GM12878 (cell line): ENCODE measurements around the gene FOSL1. TPM values are rescaled to one million over a fixed set of nuclear protein-coding genes. Genes with fewer than 3 reads are reported as not detected.

Source experiments
- ATAC-seq: fragments of 200-7000 bp; cut with Tn5 transposase; 3 replicates; pipeline ENCODE4 v1.9.1; 2020; ENCODE audit warnings: mild to moderate bottlenecking, moderate library complexity
- BruUV-seq: library from RNA; stranded (reverse); fragments of 400-500 nt; replicated peaks from 2 replicates; lab custom pipeline; 2021; lab: Mats Ljungman, UMichigan
- CTCF ChIA-PET: fragments of 300-600 bp; sonication (Branson Sonifier 250); formaldehyde crosslinking; extraction: SDS; loops from one replicate; lab custom pipeline; 2021; ENCODE audit warnings: inconsistent platforms; lab: Yijun Ruan, JAX
- POLR2A ChIA-PET: fragments of 350-600 bp; formaldehyde crosslinking; extraction: SDS; loops from one replicate; lab custom pipeline; 2021; ENCODE audit warnings: inconsistent platforms; lab: Charles Lee
- RAD21 ChIA-PET: fragments of 300-600 bp; sonication (Branson Sonifier 250); formaldehyde crosslinking; loops from one replicate; lab custom pipeline; 2023; ENCODE audit warnings: antibody characterized with exemption; ENCODE audit not compliant: unreplicated experiment; lab: Charles Lee
- SMC1A ChIA-PET: fragments of 300-600 bp; sonication (Branson Sonifier 250); formaldehyde crosslinking; loops from one replicate; lab custom pipeline; 2023; ENCODE audit not compliant: unreplicated experiment, uncharacterized antibody; lab: Charles Lee
- DNase-seq: peaks from one replicate; pipeline ENCODE4 v3.0.0-alpha.2; 2011; ENCODE audit warnings: low read depth, low spot score
- FAIRE-seq: peaks from 3 replicates; lab custom pipeline; 2011; peaks lifted over from hg19 to GRCh38; lab: Jason Lieb, UNC
- H2AFZ ChIP-seq: 2 replicates; pipeline ENCODE4 v1.6.0; 2011; ENCODE audit warnings: low read depth, low read length, control low read depth; ENCODE audit not compliant: control insufficient read depth
- H3K27ac ChIP-seq: 2 replicates; pipeline ENCODE4 v1.5.1; 2011; ENCODE audit warnings: control low read depth; ENCODE audit not compliant: control insufficient read depth, insufficient read depth
- H3K27me3 ChIP-seq, 2 experiments: replicated peaks in 1 of 2; 2 replicates each; pipeline versions ENCODE4 v1.6.0 to v1.6.1; 2011; ENCODE audit warnings: low read length in 1 of 2; ENCODE audit not compliant: control insufficient read depth in 2 of 2, insufficient read depth in 2 of 2
- H3K36me3 ChIP-seq, 2 experiments: 2 replicates each; pipeline ENCODE4 v1.5.1; 2011; ENCODE audit warnings: low read length in 1 of 2; ENCODE audit not compliant: control insufficient read depth in 2 of 2, insufficient read depth in 2 of 2
- H3K4me1 ChIP-seq: 2 replicates; pipeline ENCODE4 v1.6.1; 2011; ENCODE audit warnings: mild to moderate bottlenecking, low read length, moderate library complexity, mixed read lengths; ENCODE audit not compliant: control insufficient read depth, insufficient read depth
- H3K4me2 ChIP-seq: 2 replicates; pipeline ENCODE4 v1.6.0; 2011; ENCODE audit warnings: control low read depth; ENCODE audit not compliant: control insufficient read depth, insufficient read depth
- H3K4me3 ChIP-seq: fragments of 200-600 bp; sonication (generic); 2 replicates; pipeline ENCODE4 v1.5.1; 2016
- H3K79me2 ChIP-seq: 2 replicates; pipeline ENCODE4 v1.6.0; 2011; ENCODE audit warnings: low read length; ENCODE audit not compliant: control insufficient read depth, insufficient read depth
- H3K9ac ChIP-seq: 2 replicates; pipeline ENCODE4 v1.8.0; 2011; ENCODE audit warnings: low read length, control low read depth, mixed read lengths; ENCODE audit not compliant: control insufficient read depth, insufficient read depth
- H3K9me3 ChIP-seq: replicated peaks from 3 replicates; pipeline ENCODE4 v1.5.1; 2011; ENCODE audit warnings: mild to moderate bottlenecking, low read length; ENCODE audit not compliant: control insufficient read depth, insufficient read depth
- H4K20me1 ChIP-seq: 2 replicates; pipeline ENCODE4 v1.6.0; 2011; ENCODE audit not compliant: control insufficient read depth, insufficient read depth
- BMI1 ChIP-seq: fragments of 450-650 bp; IDR thresholded peaks from 2 replicates; pipeline ENCODE4 v1.6.1; 2016; ENCODE audit warnings: mild to moderate bottlenecking, moderate library complexity, borderline replicate concordance
- CUX1 ChIP-seq: IDR thresholded peaks from 2 replicates; pipeline ENCODE4 v1.6.1; 2012; ENCODE audit warnings: improper control_type of control experiment, low read depth, low read length; ENCODE audit not compliant: insufficient replicate concordance
- PML ChIP-seq: IDR thresholded peaks from 2 replicates; pipeline ENCODE4 v1.6.1; 2012; ENCODE audit warnings: low read length, inconsistent platforms
- RB1 ChIP-seq: fragments of 450-650 bp; formaldehyde crosslinking; IDR thresholded peaks from 2 replicates; pipeline ENCODE4 v1.6.1; 2017; ENCODE audit warnings: mild to moderate bottlenecking, borderline replicate concordance
- SMAD5 ChIP-seq: IDR thresholded peaks from 2 replicates; pipeline ENCODE4 v1.6.1; 2016; ENCODE audit warnings: antibody characterized with exemption, low read depth
- TAF1 ChIP-seq: IDR thresholded peaks from 2 replicates; pipeline ENCODE4 v1.6.1; 2011; ENCODE audit warnings: mild to moderate bottlenecking, low read depth, low read length, borderline replicate concordance
- WGBS: methylation state at CpG from one replicate; pipeline ENCODE4 v1.1.6; 2016; ENCODE audit warnings: low lambda C conversion rate; ENCODE audit not compliant: insufficient replicate concordance, insufficient coverage; ENCODE audit errors: missing lambda C conversion rate; 5-methylcytosine and 5-hydroxymethylcytosine counted together
- in situ Hi-C: fragments of 300-500 bp; cut with MboI; formaldehyde crosslinking; loops from 9 replicates; pipeline ENCODE4 v1.14.3; 2018; ENCODE audit warnings: mixed read lengths
- intact Hi-C: fragments of 100-400 bp; cut with micrococcal nuclease; formaldehyde crosslinking; loops from one replicate; pipeline ENCODE4 v1.14.2; 2022; ENCODE audit not compliant: unreplicated experiment
- polyA plus RNA-seq, 11 experiments: library from polyadenylated mRNA; depleted of rRNA in 4 of 11; unstranded in 6 of 11; stranded (reverse) in 5 of 11; fragments of >200 nt; fragmentation: Nextera tagmentation in 4 of 11; fragmentation: Illumina TruSeq in 1 of 11; extraction: Ambion mirVana in 4 of 11; extraction: Trizol in 1 of 11; gene quantifications; 1 replicate in 1 of 11; 2 replicates in 10 of 11; pipeline versions ENCODE4 v1.2.1 to v1.2.3, GENCODE V29; 2011 to 2016; ENCODE audit warnings: inconsistent platforms in 2 of 11, missing spikeins in 2 of 11, low read depth in 1 of 11
- total RNA-seq, 4 experiments: library from RNA; depleted of rRNA in 3 of 4; stranded (reverse); fragments of >200 nt in 3 of 4; fragmentation: Illumina TruSeq in 1 of 4; extraction: Trizol in 1 of 4; gene quantifications; 2 replicates each; pipeline versions ENCODE4 v1.2.1 to v1.2.3, GENCODE V29; 2013 to 2021

Gene FOSL1
- total and polyA plus RNA-seq, 10 of the 15 experiments (the other 5 are each of a cell fraction or from before 2014, with no cell fraction given) = 0.82 to 5.4 (median 2.1) TPM

GRCh38 chr11:65886826-65887722, 13.1 kb downstream of the FOSL1 start:
- WGBS = 68% methylated on average over 13 of the region's 14 CpGs

DNA sequence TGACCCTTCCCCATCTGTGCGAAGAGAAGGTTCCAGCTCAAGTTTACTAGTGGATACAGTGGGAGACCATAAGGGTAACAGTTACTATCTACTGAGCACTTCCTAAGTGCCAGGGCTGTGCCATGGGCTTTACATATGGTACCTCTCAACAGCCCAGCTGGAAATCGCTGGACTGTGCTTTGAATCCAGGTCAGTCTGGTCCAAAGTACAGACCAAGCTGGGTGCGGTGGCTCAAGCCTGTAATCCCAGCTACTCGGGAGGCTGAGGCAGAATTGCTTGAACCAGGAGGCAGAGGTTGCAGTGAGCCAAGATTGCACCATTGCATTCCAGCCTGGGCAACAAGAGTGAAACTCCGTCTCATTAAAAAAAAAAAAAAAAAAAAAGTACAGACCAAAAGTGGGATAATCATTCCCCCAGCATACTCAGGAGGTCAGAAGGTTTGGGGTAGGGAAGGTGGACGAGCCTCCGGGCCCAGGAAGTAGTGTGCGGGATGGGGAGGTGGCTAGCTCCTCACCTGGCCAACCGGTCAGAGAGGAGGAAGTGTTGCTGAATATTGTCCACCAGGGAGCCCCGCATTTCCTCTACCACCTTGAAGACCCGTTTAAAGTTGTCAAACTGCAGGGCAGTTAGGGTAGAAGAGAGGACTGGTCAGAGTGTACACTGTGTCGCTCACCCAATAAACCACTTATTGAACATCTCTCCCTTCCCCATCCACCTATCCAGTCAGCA, 14.2 kb downstream of the FOSL1 start:
- POLR2A ChIA-PET = interaction anchor here (0.7 to 4.0 kb wide), 5 partner anchors 12 to 77 kb away, joined by 3 to 33 read pairs (median 5); partner anchors contain the start of genes CFL1 and MUS81
- CTCF ChIA-PET = interaction anchor here (0.7 to 11.0 kb wide), 33 partner anchors 10 to 160 kb away, joined by 3 to 167 read pairs (median 9); partner anchors contain the start of genes AP5B1, CFL1, EFEMP2 and FOSL1
- Histone ChIP-seq H3K79me2 (peaks cover 26% of the 10 kb centered on the region), H3K9me3 (no peaks in the 10 kb centered on the region), H3K4me3 (no peak overlapping the region), H3K4me2 (no peak overlapping the region), H3K9ac (no peak overlapping the region), H3K4me1 (peaks cover 26% of the 10 kb centered on the region), H3K27me3 (no peaks in the 10 kb centered on the region), H3K36me3 (peaks cover 12 to 25% of the 10 kb centered on the region in 2 experiments), H3K27ac (no peak overlapping the region), H2AFZ (no peak overlapping the region), H4K20me1 (no peaks in the 10 kb centered on the region)
- WGBS = 82% methylated on average over 11 of the region's 12 CpGs
- in situ Hi-C loops (no loop called here), intact Hi-C loops (no loop called here)
- BruUV-seq = no TSS peak
- no peak for DNase-seq
- SMC1A ChIA-PET = interaction anchor here (0.7 to 2.7 kb wide), 11 partner anchors 8 to 174 kb away, joined by 3 to 28 read pairs (median 7); partner anchors contain the start of genes KAT5 and MUS81
- RAD21 ChIA-PET = interaction anchor here (0.9 to 4.1 kb wide), 10 partner anchors 12 to 174 kb away, joined by 4 to 40 read pairs (median 8); partner anchors contain the start of genes KAT5 and MUS81
- FAIRE-seq = no peak
- ATAC-seq = no peak
- TF ChIP-seq BMI1 (no peak), CUX1 (no peak), RB1 (no peak), TAF1 (no peak)

More at GRCh38 chr11:65886826-65887722, 13.1 kb downstream of the FOSL1 start:
- Histone ChIP-seq H3K27me3 (no peaks in the 10 kb centered on the region), H3K9ac (peak overlapping the region; percentile 73), H3K4me2 (peak overlapping the region; percentile 88), H3K4me3 (peak overlapping the region; percentile 90), H3K79me2 (peaks cover 37% of the 10 kb centered on the region), H3K27ac (peak overlapping the region; percentile 70; the same call in 1 of the 2 replicates), H3K4me1 (peaks cover 23% of the 10 kb centered on the region), H2AFZ (no peak overlapping the region), H3K9me3 (no peaks in the 10 kb centered on the region), H3K36me3 (peaks cover 12 to 25% of the 10 kb centered on the region in 2 experiments), H4K20me1 (no peaks in the 10 kb centered on the region)
- TF ChIP-seq PML = no peak
- TF ChIP-seq SMAD5 = no peak
- intact Hi-C loops = no loop called here
- DNase-seq (no peak), FAIRE-seq (no peak), ATAC-seq (no peak)
- ChIA-PET SMC1A (interaction anchor here (0.6 to 6.7 kb wide), 9 partner anchors 13 to 98 kb away, joined by 3 to 52 read pairs (median 4); partner anchors contain the start of genes CFL1, FOSL1 and MUS81), CTCF (interaction anchor here (0.6 to 11.0 kb wide), 17 partner anchors 12 to 399 kb away, joined by 3 to 167 read pairs (median 7); partner anchors contain the start of genes CFL1, FOSL1, MUS81 and RNASEH2C), POLR2A (interaction anchor here (0.6 to 4.9 kb wide), 10 partner anchors 9 to 143 kb away, joined by 3 to 62 read pairs (median 7); partner anchors contain the start of genes BANF1, CFL1, EIF1AD and MUS81), RAD21 (interaction anchor here (1.7 to 8.0 kb wide), 6 partner anchors 11 to 105 kb away, joined by 4 to 76 read pairs (median 20); partner anchors contain the start of genes CFL1 and MUS81)
- in situ Hi-C loops = no loop called here
- BruUV-seq = no TSS peak
